Measurements from ENCODE around the gene CCSER1.
"Not testable (repeated sequence)": the region's sequence is repeated elsewhere in the genome, so short reads cannot be mapped to it uniquely, and the experiment has no call there.

The CCSER1 gene

DNA sequence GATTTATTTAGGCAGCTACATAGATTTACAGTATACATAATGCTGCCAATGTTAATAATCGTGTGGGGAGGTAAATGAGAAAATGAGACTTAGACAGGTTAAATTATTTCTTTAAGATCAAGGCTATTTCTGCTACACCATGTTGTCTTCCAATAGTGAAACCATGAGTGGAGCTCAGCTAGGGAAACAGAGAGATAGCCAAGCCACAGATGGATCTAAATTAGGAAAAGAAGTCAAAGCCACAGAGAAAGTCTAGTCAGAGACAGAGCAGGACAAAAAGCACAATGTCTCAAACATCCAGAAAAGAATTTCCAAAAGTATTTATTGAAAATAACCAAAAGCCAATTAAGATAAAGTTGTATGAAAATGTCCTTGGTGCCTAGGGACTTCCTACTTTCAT is 1309.4 kb downstream of the CCSER1 start:
- no peak for DNase-seq (ENCODE audit: low read depth)
- H3K4me3 ChIP-seq (ENCODE audit: low read depth, low read length) = no peak overlapping the region
- TF ChIP-seq, protein P1, sequence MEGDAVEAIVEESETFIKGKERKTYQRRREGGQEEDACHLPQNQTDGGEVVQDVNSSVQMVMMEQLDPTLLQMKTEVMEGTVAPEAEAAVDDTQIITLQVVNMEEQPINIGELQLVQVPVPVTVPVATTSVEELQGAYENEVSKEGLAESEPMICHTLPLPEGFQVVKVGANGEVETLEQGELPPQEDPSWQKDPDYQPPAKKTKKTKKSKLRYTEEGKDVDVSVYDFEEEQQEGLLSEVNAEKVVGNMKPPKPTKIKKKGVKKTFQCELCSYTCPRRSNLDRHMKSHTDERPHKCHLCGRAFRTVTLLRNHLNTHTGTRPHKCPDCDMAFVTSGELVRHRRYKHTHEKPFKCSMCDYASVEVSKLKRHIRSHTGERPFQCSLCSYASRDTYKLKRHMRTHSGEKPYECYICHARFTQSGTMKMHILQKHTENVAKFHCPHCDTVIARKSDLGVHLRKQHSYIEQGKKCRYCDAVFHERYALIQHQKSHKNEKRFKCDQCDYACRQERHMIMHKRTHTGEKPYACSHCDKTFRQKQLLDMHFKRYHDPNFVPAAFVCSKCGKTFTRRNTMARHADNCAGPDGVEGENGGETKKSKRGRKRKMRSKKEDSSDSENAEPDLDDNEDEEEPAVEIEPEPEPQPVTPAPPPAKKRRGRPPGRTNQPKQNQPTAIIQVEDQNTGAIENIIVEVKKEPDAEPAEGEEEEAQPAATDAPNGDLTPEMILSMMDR (IDR thresholded peaks at IDR 0.05; ENCODE audit: low read depth, low read length, missing control alignments) = no peak
- in situ Hi-C loops (cut with HindIII; ENCODE audit: low sequenced_read_pairs) = no loop called here

DNA sequence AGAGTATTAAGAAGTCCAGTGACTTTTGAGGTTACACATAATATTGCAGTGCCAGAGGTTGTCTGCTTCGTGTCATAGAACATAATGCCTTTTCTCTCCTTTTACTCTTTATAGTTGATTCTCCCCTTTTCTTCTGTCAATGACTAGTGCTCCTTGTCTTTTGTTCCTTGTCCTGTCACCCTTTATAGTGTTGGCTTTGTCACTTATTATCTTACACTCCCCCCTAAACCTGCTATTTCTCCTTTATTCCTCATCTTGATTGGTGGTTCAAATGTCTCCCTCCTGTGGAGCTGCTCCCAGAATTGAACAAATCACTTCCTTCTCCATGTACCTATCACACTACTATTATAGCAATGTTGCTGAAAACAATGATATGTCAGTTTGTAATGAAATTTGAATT is 1320.0 kb downstream of the CCSER1 start:
- TF ChIP-seq, protein P1 (IDR thresholded peaks at IDR 0.05; ENCODE audit: low read depth, low read length, missing control alignments) = no peak
- in situ Hi-C loops (cut with HindIII; ENCODE audit: low sequenced_read_pairs) = no loop called here
- no peak overlapping the region for H3K4me3 ChIP-seq (ENCODE audit: low read depth, low read length)
- DNase-seq (ENCODE audit: low read depth) = no peak

DNA sequence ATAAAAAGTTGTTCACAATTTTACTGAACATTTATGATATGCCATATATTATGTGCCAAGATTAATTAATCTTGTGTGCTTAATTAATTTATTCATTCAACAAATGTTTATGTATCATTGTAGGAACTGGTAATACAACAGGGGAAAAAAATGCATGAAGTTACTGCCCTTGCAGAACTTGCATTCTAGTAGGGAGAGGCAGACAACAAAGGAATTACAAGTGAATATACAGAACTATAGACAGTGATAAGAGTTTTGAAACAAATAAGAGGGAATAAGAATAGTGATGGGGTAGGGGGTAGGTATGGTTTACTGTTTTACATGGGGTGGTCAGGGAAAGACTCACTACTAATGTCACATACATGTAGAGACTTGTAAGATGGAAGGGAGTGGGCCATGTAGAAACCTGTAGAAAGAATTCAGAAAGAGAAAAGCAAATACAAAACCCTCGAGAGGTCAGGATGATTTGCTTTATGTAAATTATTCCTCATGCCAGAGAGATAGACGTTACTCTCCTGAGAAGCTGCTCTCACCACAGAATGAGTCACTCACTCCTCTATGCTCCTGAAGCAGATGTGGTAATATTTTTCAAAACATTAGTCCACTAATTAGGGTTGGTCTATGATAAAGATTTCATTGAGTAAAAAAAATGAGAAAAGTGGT is 1321.6 kb downstream of the CCSER1 start:
- peak; percentile 72 for DNase-seq (ENCODE audit: low read depth)
- in situ Hi-C loops (cut with HindIII; ENCODE audit: low sequenced_read_pairs) = no loop called here
- TF ChIP-seq, protein P1 (IDR thresholded peaks at IDR 0.05; ENCODE audit: low read depth, low read length, missing control alignments) = no peak

DNA sequence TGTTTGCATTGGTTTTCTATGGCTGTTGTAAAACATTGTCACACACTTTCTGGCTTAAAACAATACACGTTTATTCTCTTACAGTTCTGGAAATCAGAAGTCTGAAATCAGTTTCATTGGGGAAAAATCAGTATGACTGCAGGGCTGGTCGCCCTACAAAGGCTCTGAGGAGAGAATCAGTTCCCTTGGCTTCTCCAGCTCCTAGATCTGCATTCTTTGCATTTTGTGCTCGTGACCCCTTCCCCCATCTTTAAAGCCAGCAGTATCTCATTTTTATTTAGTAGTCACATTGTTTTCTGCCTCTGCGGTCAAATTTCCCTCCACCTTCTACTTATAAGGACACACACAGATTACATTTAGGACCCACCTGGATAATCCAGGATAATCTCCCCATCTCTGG is 1326.9 kb downstream of the CCSER1 start:
- no peak for DNase-seq (ENCODE audit: low read depth)
- H3K4me3 ChIP-seq (ENCODE audit: low read depth, low read length) = no peak overlapping the region
- in situ Hi-C loops (cut with HindIII; ENCODE audit: low sequenced_read_pairs) = no loop called here
- TF ChIP-seq, protein P1 (IDR thresholded peaks at IDR 0.05; ENCODE audit: low read depth, low read length, missing control alignments) = no peak

More for the DNA sequence above, 1321.6 kb downstream of the CCSER1 start:
- H3K4me3 ChIP-seq (ENCODE audit: low read depth, low read length) = no peak overlapping the region

DNA sequence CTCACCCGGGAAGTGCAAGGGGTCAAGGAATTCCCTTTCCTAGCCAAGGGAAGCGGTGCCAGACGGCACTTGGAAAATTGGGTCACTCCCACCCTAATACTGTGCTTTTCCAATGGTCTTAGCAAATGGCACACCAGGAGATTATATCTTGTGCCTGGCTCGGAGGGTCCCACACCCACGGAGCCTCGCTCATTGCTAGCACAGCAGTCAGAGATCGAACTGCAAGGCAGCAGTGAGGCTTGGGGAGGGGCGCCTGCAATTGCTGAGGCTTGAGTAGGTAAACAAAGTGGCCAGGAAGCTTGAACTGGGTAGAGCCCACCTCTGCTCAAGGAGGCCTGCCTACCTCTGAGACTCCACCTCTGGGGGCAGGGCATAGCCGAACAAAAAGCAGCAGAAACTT is 1335.4 kb downstream of the CCSER1 start:
- DNase-seq (ENCODE audit: low read depth); in situ Hi-C loops (cut with HindIII; ENCODE audit: low sequenced_read_pairs); H3K4me3 ChIP-seq (ENCODE audit: low read depth, low read length): not testable (repeated sequence)

DNA sequence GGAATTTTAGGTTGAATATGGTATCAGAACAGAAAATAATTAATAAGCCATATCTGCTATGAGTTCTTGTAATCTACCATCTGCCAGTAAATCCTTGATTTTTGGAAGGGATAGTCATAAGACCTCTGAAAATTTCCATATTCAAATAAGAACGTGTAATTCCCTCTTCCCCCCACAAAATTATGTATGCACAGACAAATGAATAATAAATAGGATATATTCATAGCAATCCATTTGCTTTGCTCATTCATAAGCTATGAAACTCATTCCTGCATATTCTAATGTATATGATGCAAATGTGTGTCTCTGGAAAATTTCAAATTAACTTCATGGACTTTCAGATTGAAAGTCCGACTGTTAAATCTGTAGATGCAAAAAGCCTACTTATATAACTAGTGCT is 1343.5 kb downstream of the CCSER1 start:
- in situ Hi-C loops (cut with HindIII; ENCODE audit: low sequenced_read_pairs) = no loop called here

DNA sequence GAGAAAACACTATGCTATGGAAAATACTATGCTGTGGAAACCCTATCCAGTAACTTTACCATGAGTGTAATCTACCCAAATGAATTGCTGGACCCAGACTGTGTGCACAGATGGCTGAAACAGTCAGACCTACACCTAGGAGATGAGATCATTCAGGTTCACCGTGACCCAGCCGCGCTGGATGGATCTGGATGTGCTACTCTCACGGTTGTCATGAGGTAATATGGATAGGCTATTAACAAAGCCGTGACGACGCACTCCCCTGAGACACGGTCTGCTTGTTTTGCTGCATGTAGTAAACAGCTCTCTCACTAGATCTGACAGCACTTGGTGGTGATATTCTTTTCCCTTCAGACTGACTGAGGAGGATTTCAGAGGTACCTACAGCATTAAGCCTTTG is 1344.1 kb downstream of the CCSER1 start:
- in situ Hi-C loops (cut with HindIII; ENCODE audit: low sequenced_read_pairs) = no loop called here
- no peak for DNase-seq (ENCODE audit: low read depth)
- H3K4me3 ChIP-seq (ENCODE audit: low read depth, low read length) = no peak overlapping the region
- TF ChIP-seq, protein P1 (IDR thresholded peaks at IDR 0.05; ENCODE audit: low read depth, low read length, missing control alignments) = no peak

More for the DNA sequence above, 1343.5 kb downstream of the CCSER1 start:
- H3K4me3 ChIP-seq (ENCODE audit: low read depth, low read length) = no peak overlapping the region
- DNase-seq (ENCODE audit: low read depth) = no peak
- TF ChIP-seq, protein P1 (IDR thresholded peaks at IDR 0.05; ENCODE audit: low read depth, low read length, missing control alignments) = no peak
